HG03175 (cell line): ENCODE data around the gene MICALL2.

Source experiments
- ATAC-seq: cut with Tn5 transposase; IDR thresholded peaks from one replicate; pipeline ENCODE4 v1.9.1; 2021; ENCODE audit warnings: mild to moderate bottlenecking, moderate library complexity; ENCODE audit not compliant: unreplicated experiment

The MICALL2 gene

GRCh38 chr7:1397491-1398327 lies 61.6 kb downstream of the MICALL2 start:
- ATAC-seq = no peak

GRCh38 chr7:1396195-1396594 lies 63.1 kb downstream of the MICALL2 start:
- no peak for ATAC-seq

GRCh38 chr7:1395211-1396070 lies 63.8 kb downstream of the MICALL2 start:
- ATAC-seq = no peak

- no peak for ATAC-seq
Measured at GRCh38 chr7:1394371-1394770, 64.9 kb downstream of the MICALL2 start.

- ATAC-seq = no peak
Measured at GRCh38 chr7:1393421-1393820, 65.8 kb downstream of the MICALL2 start.

GRCh38 chr7:1392556-1392955 lies 66.7 kb downstream of the MICALL2 start:
- ATAC-seq = no peak

GRCh38 chr7:1391449-1391848 lies 67.8 kb downstream of the MICALL2 start:
- no peak for ATAC-seq

- ATAC-seq = no peak
Measured at GRCh38 chr7:1388703-1389335, 70.5 kb downstream of the MICALL2 start.

- ATAC-seq = no peak
Measured at GRCh38 chr7:1388021-1388702, 71.1 kb downstream of the MICALL2 start.

- ATAC-seq = no peak
Measured at GRCh38 chr7:1387261-1387660, 72.0 kb downstream of the MICALL2 start.

GRCh38 chr7:1386623-1387220 lies 72.5 kb downstream of the MICALL2 start:
- ATAC-seq = no peak

GRCh38 chr7:1385809-1386622 lies 73.3 kb downstream of the MICALL2 start:
- no peak for ATAC-seq

- ATAC-seq = no peak
Measured at GRCh38 chr7:1385086-1385808, 74.0 kb downstream of the MICALL2 start.
